Measurements from ENCODE around the gene SYT12.

SYT12 gene

DNA sequence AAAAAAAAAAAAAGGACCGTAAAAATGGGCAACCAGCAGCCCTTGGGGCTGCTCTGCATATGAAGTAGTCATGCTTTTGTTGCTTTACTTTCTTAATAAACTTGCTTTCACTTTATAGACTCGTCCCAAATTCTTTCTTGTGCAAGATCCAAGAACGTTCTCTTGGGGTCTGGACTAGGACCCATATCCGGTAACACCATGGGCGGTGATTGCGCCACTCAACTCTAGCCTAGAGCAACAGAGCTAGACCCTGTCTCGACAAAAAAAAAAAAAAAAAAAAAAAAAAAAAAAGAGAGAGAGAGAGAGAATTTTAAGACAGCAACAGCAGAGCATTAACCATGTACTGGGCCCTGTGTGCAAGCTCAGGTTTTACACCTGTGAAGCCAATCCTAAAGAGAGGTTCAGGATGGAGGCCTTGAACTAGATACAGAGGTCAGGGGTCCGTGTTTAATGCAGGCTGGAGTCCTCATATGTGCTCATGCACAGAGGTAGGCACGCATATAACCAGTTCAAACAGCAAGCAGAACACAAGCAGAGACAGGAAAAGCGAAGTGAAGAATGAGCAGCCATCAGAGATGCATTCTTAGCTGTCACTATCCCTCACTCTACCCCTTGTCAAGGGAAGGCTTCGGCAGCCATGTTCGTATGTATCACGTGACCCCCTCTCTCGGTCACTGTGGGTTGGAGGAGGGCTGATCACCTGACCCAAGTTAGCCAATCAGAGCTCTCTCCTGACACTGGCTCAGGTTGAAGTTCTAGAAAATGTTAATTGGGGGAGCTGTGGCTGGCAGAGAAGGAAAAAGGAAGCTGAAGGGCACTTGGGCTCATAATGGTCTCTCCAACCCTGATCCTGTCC, 16.7 kb upstream of the SYT12 start:
- no peak for DNase-seq (ENCODE audit: low read depth)

DNA sequence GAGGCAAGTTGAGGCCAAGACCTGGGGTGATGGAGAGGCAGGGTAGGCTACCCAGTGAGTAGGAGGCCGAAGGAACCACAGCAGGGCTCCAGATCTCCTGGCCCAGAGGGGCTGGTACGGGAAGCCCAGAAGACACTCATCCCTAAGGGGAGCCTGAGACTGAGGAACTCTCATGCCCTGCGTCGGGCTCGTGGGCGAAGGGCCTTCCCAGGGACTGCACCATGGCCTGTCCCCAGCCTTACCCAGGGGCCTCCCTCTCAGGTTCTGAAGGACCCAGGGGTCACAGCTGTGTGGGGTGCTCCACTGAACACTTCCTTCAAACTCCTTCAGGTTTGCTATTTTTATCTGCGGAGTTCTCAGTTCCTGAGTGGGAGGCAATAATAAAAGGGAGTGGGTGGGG, 15.8 kb upstream of the SYT12 start:
- TF ChIP-seq, protein P1, sequence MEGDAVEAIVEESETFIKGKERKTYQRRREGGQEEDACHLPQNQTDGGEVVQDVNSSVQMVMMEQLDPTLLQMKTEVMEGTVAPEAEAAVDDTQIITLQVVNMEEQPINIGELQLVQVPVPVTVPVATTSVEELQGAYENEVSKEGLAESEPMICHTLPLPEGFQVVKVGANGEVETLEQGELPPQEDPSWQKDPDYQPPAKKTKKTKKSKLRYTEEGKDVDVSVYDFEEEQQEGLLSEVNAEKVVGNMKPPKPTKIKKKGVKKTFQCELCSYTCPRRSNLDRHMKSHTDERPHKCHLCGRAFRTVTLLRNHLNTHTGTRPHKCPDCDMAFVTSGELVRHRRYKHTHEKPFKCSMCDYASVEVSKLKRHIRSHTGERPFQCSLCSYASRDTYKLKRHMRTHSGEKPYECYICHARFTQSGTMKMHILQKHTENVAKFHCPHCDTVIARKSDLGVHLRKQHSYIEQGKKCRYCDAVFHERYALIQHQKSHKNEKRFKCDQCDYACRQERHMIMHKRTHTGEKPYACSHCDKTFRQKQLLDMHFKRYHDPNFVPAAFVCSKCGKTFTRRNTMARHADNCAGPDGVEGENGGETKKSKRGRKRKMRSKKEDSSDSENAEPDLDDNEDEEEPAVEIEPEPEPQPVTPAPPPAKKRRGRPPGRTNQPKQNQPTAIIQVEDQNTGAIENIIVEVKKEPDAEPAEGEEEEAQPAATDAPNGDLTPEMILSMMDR (IDR thresholded peaks at IDR 0.05; ENCODE audit: control insufficient read depth, insufficient read depth, low read depth, low read length, missing control alignments), result no peak
- no peak for DNase-seq (ENCODE audit: low read depth)
- no peak overlapping the region for H3K4me3 ChIP-seq (ENCODE audit: control insufficient read depth, low read depth, low read length)

More for the DNA sequence above, 16.7 kb upstream of the SYT12 start:
- no peak overlapping the region for H3K4me3 ChIP-seq (ENCODE audit: control insufficient read depth, low read depth, low read length)
- TF ChIP-seq, protein P1 (IDR thresholded peaks at IDR 0.05; ENCODE audit: control insufficient read depth, insufficient read depth, low read depth, low read length, missing control alignments), result no peak

GRCh38 chr11:67010296-67010905, 12.5 kb upstream of the SYT12 start:
- DNase-seq (ENCODE audit: low read depth), result no peak
- TF ChIP-seq, protein P1 (IDR thresholded peaks at IDR 0.05; ENCODE audit: control insufficient read depth, insufficient read depth, low read depth, low read length, missing control alignments), result no peak
- H3K4me3 ChIP-seq (ENCODE audit: control insufficient read depth, low read depth, low read length), result no peak overlapping the region

DNA sequence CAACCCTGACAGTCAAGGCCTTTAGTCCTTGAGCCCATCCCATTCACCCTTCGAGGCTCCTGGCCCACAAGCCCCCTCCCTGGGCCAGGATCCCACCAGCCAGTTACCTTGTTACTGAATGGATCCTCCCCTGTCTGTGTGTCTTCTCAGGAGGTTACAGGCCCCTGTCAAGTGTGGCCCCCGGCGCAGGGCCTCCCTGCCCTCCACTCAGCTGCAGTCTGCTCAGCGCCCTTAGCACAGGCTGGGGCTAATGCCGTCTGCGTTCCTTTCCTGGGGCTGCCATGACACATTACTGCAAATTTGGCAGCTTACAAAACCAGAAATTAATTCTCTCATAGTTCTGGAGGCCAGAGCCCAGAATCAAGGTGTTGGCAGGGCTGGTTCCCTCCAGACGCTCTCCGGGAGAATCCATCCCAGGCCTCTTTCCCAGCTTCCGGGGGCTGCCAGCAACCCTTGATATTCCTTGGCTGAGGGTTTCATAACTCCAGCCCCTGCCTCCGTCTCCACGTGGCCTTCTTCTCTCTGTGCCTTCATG, 9.4 kb upstream of the SYT12 start:
- TF ChIP-seq, protein P1 (IDR thresholded peaks at IDR 0.05; ENCODE audit: control insufficient read depth, insufficient read depth, low read depth, low read length, missing control alignments), result no peak
- no peak for DNase-seq (ENCODE audit: low read depth)
- no peak overlapping the region for H3K4me3 ChIP-seq (ENCODE audit: control insufficient read depth, low read depth, low read length)

GRCh38 chr11:67014343-67014742, 8.6 kb upstream of the SYT12 start:
- no peak for DNase-seq (ENCODE audit: low read depth)
- TF ChIP-seq, protein P1 (IDR thresholded peaks at IDR 0.05; ENCODE audit: control insufficient read depth, insufficient read depth, low read depth, low read length, missing control alignments), result no peak

GRCh38 chr11:67015048-67015447, 7.9 kb upstream of the SYT12 start:
- TF ChIP-seq, protein P1 (IDR thresholded peaks at IDR 0.05; ENCODE audit: control insufficient read depth, insufficient read depth, low read depth, low read length, missing control alignments), result no peak
- no peak for DNase-seq (ENCODE audit: low read depth)
- no peak overlapping the region for H3K4me3 ChIP-seq (ENCODE audit: control insufficient read depth, low read depth, low read length)

More at GRCh38 chr11:67014343-67014742, 8.6 kb upstream of the SYT12 start:
- no peak overlapping the region for H3K4me3 ChIP-seq (ENCODE audit: control insufficient read depth, low read depth, low read length)
